A673 (cell line): ENCODE data around the gene HPSE2.

ENCODE experiments used
- EZH2 ChIP-seq: fragments of 200-600 bp; sonication (generic); IDR thresholded peaks from 2 replicates; pipeline ENCODE4 v1.6.1; 2017; ENCODE audit warnings: borderline replicate concordance, low read depth, mild to moderate bottlenecking, mixed read lengths, antibody characterized with exemption, low read length; ENCODE audit not compliant: poor library complexity, severe bottlenecking
- TF ChIP-seq, protein P1 (sequence below): fragments of 300-800, 200-600 bp; sonication (generic); conservative IDR thresholded peaks from 2 replicates; pipeline ENCODE4 v1.5.1; 2017; ENCODE audit warnings: low read depth, mild to moderate bottlenecking, antibody characterized with exemption, low read length, moderate library complexity, mixed read lengths

- TF ChIP-seq, protein P1, sequence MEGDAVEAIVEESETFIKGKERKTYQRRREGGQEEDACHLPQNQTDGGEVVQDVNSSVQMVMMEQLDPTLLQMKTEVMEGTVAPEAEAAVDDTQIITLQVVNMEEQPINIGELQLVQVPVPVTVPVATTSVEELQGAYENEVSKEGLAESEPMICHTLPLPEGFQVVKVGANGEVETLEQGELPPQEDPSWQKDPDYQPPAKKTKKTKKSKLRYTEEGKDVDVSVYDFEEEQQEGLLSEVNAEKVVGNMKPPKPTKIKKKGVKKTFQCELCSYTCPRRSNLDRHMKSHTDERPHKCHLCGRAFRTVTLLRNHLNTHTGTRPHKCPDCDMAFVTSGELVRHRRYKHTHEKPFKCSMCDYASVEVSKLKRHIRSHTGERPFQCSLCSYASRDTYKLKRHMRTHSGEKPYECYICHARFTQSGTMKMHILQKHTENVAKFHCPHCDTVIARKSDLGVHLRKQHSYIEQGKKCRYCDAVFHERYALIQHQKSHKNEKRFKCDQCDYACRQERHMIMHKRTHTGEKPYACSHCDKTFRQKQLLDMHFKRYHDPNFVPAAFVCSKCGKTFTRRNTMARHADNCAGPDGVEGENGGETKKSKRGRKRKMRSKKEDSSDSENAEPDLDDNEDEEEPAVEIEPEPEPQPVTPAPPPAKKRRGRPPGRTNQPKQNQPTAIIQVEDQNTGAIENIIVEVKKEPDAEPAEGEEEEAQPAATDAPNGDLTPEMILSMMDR, result no peak
- no peak for TF ChIP-seq EZH2
Measured at GRCh38 chr10:98915911-98916310, 319.7 kb downstream of the HPSE2 start.
